HCT116 (cell line): ENCODE data around the gene ACBD4. TPM values are rescaled to one million over a fixed set of nuclear protein-coding genes. Genes with fewer than 3 reads are reported as not detected.

Source experiments
- ATAC-seq: fragments of 200-7000 bp; cut with Tn5 transposase; 2 replicates; pipeline ENCODE4 v1.9.1; 2020; ENCODE audit warnings: mild to moderate bottlenecking, moderate library complexity
- BruUV-seq: library from RNA; stranded (reverse); fragments of 400-500 nt; replicated peaks from 2 replicates; lab custom pipeline; 2021; lab: Mats Ljungman, UMichigan
- CTCF ChIA-PET: fragments of 300-600 bp; sonication (Branson Sonifier 250); formaldehyde crosslinking; loops from one replicate; lab custom pipeline; 2021; ENCODE audit warnings: antibody characterized with exemption; lab: Charles Lee
- POLR2A ChIA-PET: fragments of 300-600, 350-600 bp; sonication (Branson Sonifier 250); formaldehyde crosslinking; loops from one replicate; lab custom pipeline; 2021; ENCODE audit warnings: antibody characterized with exemption; lab: Charles Lee
- RAD21 ChIA-PET, 2 experiments: fragments of 300-600 bp; sonication (Branson Sonifier 250); formaldehyde crosslinking; loops; one replicate each; lab custom pipeline; 2023; ENCODE audit warnings: low total read pairs in 2 of 2; ENCODE audit not compliant: uncharacterized antibody in 2 of 2, unreplicated experiment in 2 of 2, low non-redundant PET in 1 of 2; lab: Charles Lee
- DNase-seq: peaks from one replicate; pipeline ENCODE4 v3.0.0-alpha.2; 2010; ENCODE audit warnings: low read depth, low spot score
- H2AFZ ChIP-seq: fragments of 200-600 bp; shearing (Covaris generic), sonication (generic); 2 replicates; pipeline ENCODE4 v1.6.1; 2017; ENCODE audit warnings: low read depth, mixed run types, mixed read lengths, antibody characterized with exemption, low read length; ENCODE audit not compliant: poor library complexity, severe bottlenecking
- H3K27ac ChIP-seq: 2 replicates; pipeline ENCODE4 v1.5.1; 2012; ENCODE audit warnings: low read depth, low read length
- H3K27me3 ChIP-seq: fragments of 200-600 bp; sonication (generic); 2 replicates; pipeline ENCODE4 v1.6.1; 2016; ENCODE audit warnings: mixed run types, low read length, mixed read lengths; ENCODE audit not compliant: insufficient read depth
- H3K36me3 ChIP-seq, 2 experiments: fragments of 200-500 bp in 1 of 2; fragments of 200-600 bp in 1 of 2; sonication (Bioruptor generic) in 1 of 2; sonication (generic) in 1 of 2; 2 replicates each; pipeline versions ENCODE4 v1.5.1 to v1.6.1; 2014 to 2016; ENCODE audit warnings: low read length in 2 of 2, inconsistent platforms in 1 of 2, mixed read lengths in 1 of 2, mixed run types in 1 of 2; ENCODE audit not compliant: insufficient read depth in 2 of 2, control insufficient read depth in 1 of 2
- H3K4me1 ChIP-seq, 2 experiments: fragments of 200-600 bp in 1 of 2; sonication (generic) in 1 of 2; 2 replicates each; pipeline versions ENCODE4 v1.5.1 to v1.6.1; 2012 to 2017; ENCODE audit warnings: low read length in 2 of 2, inconsistent platforms in 1 of 2, mild to moderate bottlenecking in 1 of 2, mixed read lengths in 1 of 2, mixed run types in 1 of 2, moderate library complexity in 1 of 2; ENCODE audit not compliant: insufficient read depth in 2 of 2, control insufficient read depth in 1 of 2
- H3K4me2 ChIP-seq: fragments of 200-600 bp; sonication (generic); 2 replicates; pipeline ENCODE4 v1.6.1; 2017; ENCODE audit warnings: mixed run types, low read length, mixed read lengths
- H3K4me3 ChIP-seq, 2 experiments: fragments of 200-600 bp in 1 of 2; sonication (generic) in 1 of 2; replicated peaks in 1 of 2; 2 replicates each; pipeline ENCODE4 v1.5.1; 2011 to 2016; ENCODE audit warnings: low read length in 2 of 2, control low read depth in 1 of 2, low read depth in 1 of 2, mild to moderate bottlenecking in 1 of 2, mixed read lengths in 1 of 2, mixed run types in 1 of 2
- H3K79me2 ChIP-seq: fragments of 200-600 bp; sonication (generic); 2 replicates; pipeline ENCODE4 v1.6.1; 2017; ENCODE audit warnings: mild to moderate bottlenecking, mixed run types, low read length, moderate library complexity, mixed read lengths; ENCODE audit not compliant: insufficient read depth
- H3K9ac ChIP-seq: fragments of 200-600 bp; sonication (generic); 2 replicates; pipeline ENCODE4 v1.6.1; 2016; ENCODE audit warnings: low read length, mixed read lengths
- H3K9me2 ChIP-seq: fragments of 200-600 bp; sonication (generic), shearing (Covaris generic); 2 replicates; pipeline ENCODE4 v1.6.1; 2017; ENCODE audit warnings: mixed run types, mild to moderate bottlenecking, moderate library complexity; ENCODE audit not compliant: insufficient read depth
- H3K9me3 ChIP-seq, 2 experiments: fragments of 200-500 bp in 1 of 2; fragments of 200-600 bp in 1 of 2; sonication (Bioruptor generic) in 1 of 2; sonication (generic) in 1 of 2; 2 replicates each; pipeline ENCODE4 v1.6.1; 2014 to 2017; ENCODE audit warnings: low read length in 2 of 2, mixed read lengths in 2 of 2, inconsistent platforms in 1 of 2, low read depth in 1 of 2, mild to moderate bottlenecking in 1 of 2, mixed run types in 1 of 2, moderate library complexity in 1 of 2; ENCODE audit not compliant: control insufficient read depth in 1 of 2, insufficient read depth in 1 of 2
- H4K20me1 ChIP-seq: fragments of 200-600 bp; sonication (generic), shearing (Covaris generic); 2 replicates; pipeline ENCODE4 v1.6.1; 2017; ENCODE audit warnings: mixed run types, mild to moderate bottlenecking, moderate library complexity; ENCODE audit not compliant: insufficient read depth
- CBX3 ChIP-seq: IDR thresholded peaks from 2 replicates; pipeline ENCODE4 v1.6.1; 2012; ENCODE audit warnings: low read depth
- CEBPB ChIP-seq: IDR thresholded peaks from 2 replicates; pipeline ENCODE4 v1.6.1; 2012; ENCODE audit warnings: low read depth
- CTCF ChIP-seq, 3 experiments: fragments of 200-600 bp in 1 of 3; sonication (generic) in 1 of 3; IDR thresholded peaks in 2 of 3; conservative IDR thresholded peaks in 1 of 3; 2 replicates each; pipeline ENCODE4 v1.5.1; 2012 to 2017; ENCODE audit warnings: low read depth in 2 of 3, low read length in 2 of 3, antibody characterized with exemption in 1 of 3, borderline replicate concordance in 1 of 3, control low read depth in 1 of 3, mild to moderate bottlenecking in 1 of 3, mixed read lengths in 1 of 3, mixed run types in 1 of 3, moderate library complexity in 1 of 3; ENCODE audit not compliant: insufficient read depth in 1 of 3
- EGR1 ChIP-seq: IDR thresholded peaks from 2 replicates; pipeline ENCODE4 v1.6.1; 2012; ENCODE audit warnings: low read depth
- EZH2phosphoT487 ChIP-seq: fragments of 200-600 bp; IDR thresholded peaks from 2 replicates; pipeline ENCODE4 v1.6.1; 2018; ENCODE audit warnings: antibody characterized with exemption, borderline replicate concordance
- MAX ChIP-seq: IDR thresholded peaks from 2 replicates; pipeline ENCODE4 v1.6.1; 2012
- POLR2A ChIP-seq: IDR thresholded peaks from 2 replicates; pipeline ENCODE4 v1.7.0; 2011; ENCODE audit warnings: borderline replicate concordance; ENCODE audit not compliant: insufficient read depth, insufficient read length; ENCODE audit errors: extremely low read depth
- POLR2AphosphoS5 ChIP-seq: IDR thresholded peaks from 2 replicates; pipeline ENCODE4 v1.6.1; 2011; ENCODE audit warnings: mild to moderate bottlenecking, low read depth, low read length, moderate library complexity
- REST ChIP-seq: IDR thresholded peaks from 2 replicates; pipeline ENCODE4 v1.6.1; 2012; ENCODE audit warnings: low read depth
- SP1 ChIP-seq: IDR thresholded peaks from 2 replicates; pipeline ENCODE4 v1.6.1; 2012; ENCODE audit warnings: low read depth
- SRF ChIP-seq: IDR thresholded peaks from 2 replicates; pipeline ENCODE4 v1.6.1; 2012; ENCODE audit warnings: low read depth
- ZFX ChIP-seq: fragments of 450-650 bp; IDR thresholded peaks from 2 replicates; pipeline ENCODE4 v1.6.1; 2017
- ZNF274 ChIP-seq: fragments of 200-500 bp; sonication (Bioruptor generic); IDR thresholded peaks from 2 replicates; pipeline ENCODE4 v1.6.1; 2014; ENCODE audit warnings: mild to moderate bottlenecking, low read depth, low read length, inconsistent platforms
- intact Hi-C: fragments of 100-400 bp; cut with micrococcal nuclease; formaldehyde crosslinking; loops from 2 replicates; pipeline ENCODE4 v1.10.0; 2022
- total RNA-seq: library from RNA; stranded (reverse); gene quantifications from one replicate; pipeline ENCODE4 v1.2.1, GENCODE V29; 2021; ENCODE audit not compliant: unreplicated experiment

The ACBD4 gene
- total RNA-seq, 1 experiment from 2014 or later = 13.6 TPM

GRCh38 chr17:45135192-45135977 lies at the start of gene ACBD4 (continued):
- no peak for TF ChIP-seq REST

GRCh38 chr17:45086391-45086790 lies 49.1 kb upstream of the ACBD4 start:
- H3K27ac ChIP-seq = no peak overlapping the region
- RAD21 ChIA-PET = no interaction called here
- no peak for TF ChIP-seq CTCF (IDR thresholded peaks at IDR 0.05 in 2 of 3, conservative IDR thresholded peaks at IDR 0.05 in 1 of 3; ENCODE audit: borderline replicate concordance in 1 of 3, insufficient read depth in 1 of 3, low read depth in 2 of 3, low read length in 2 of 3)
- TF ChIP-seq SP1 = no peak
- TF ChIP-seq ZNF274 = no peak
- no peak for TF ChIP-seq MAX
- TF ChIP-seq REST = no peak
- no peak for TF ChIP-seq EGR1
- no peak for TF ChIP-seq CEBPB
- TF ChIP-seq SRF = no peak
- TF ChIP-seq POLR2A = no peak
- TF ChIP-seq EZH2phosphoT487 = no peak
- no peak for TF ChIP-seq POLR2AphosphoS5
- no peak for TF ChIP-seq CBX3
- TF ChIP-seq ZFX = no peak

More at GRCh38 chr17:45086391-45086790, 49.1 kb upstream of the ACBD4 start:
- peaks cover 12% of the 10 kb centered on the region; the same call in 1 of the 2 replicates for H3K79me2 ChIP-seq
- no peaks in the 10 kb centered on the region for H3K9me3 ChIP-seq
- DNase-seq (no peak), ATAC-seq (no peak)
- H3K9me2 ChIP-seq = no peaks in the 10 kb centered on the region
- POLR2A ChIA-PET = no interaction called here
- CTCF ChIA-PET = interaction anchor here (1.2 to 1.4 kb wide), 2 partner anchors 13 kb away, joined by 3 read pairs; no protein-coding TSS in a partner anchor
- intact Hi-C loops = no loop called here
- H3K9ac ChIP-seq = no peak overlapping the region
- BruUV-seq = no TSS peak
- no peak overlapping the region for H2AFZ ChIP-seq
- H3K4me3 ChIP-seq = no peak overlapping the region
- peaks cover 51 to 55% of the 10 kb centered on the region in 2 experiments for H3K36me3 ChIP-seq
- peaks cover 0 to 3% of the 10 kb centered on the region in 2 experiments; a peak in 1 of 4 replicates for H3K4me1 ChIP-seq
- H3K4me2 ChIP-seq = no peak overlapping the region
- peaks cover 4% of the 10 kb centered on the region; the same call in 1 of the 2 replicates for H4K20me1 ChIP-seq
- H3K27me3 ChIP-seq = no peaks in the 10 kb centered on the region
